ENCODE results near the gene STIM1. TPM values are rescaled to one million over a fixed set of nuclear protein-coding genes. Genes with fewer than 3 reads are reported as not detected.
"Not testable (repeated sequence)": the region's sequence is repeated elsewhere in the genome, so short reads cannot be mapped to it uniquely, and the experiment has no call there.

STIM1 gene
- total and polyA plus RNA-seq, 10 of the 15 experiments (the other 5 are each of a cell fraction or from before 2014, with no cell fraction given), result 8.6 to 57.7 (median 29.3) TPM

DNA sequence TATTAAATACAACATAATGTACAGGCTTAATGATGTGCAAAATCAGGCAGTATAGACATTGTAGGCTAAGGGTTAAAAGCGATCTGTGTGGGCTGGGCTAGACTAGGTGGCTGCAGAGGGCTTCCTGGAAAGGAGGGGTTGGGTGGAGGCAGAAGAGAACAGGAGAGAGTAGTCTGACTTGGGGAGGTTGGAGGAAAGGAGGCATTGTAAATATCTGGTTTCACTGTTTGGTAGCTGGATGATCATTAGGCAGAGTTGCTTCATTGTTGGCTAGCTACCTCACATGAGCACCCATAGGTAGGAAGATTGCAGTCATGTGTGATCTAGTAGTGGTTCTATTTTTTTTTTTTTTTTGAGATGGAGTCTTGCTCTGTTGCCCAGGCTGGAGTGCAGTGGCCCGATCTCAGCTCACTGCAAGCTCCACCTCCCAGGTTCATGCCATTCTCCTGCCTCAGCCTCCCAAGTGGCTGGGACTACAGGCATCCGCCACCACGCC lies 5.5 kb downstream of the STIM1 start:
- H3K27me3 ChIP-seq (replicated peaks in 1 of 2; ENCODE audit: control insufficient read depth in 2 of 2, insufficient read depth in 2 of 2, low read length in 1 of 2); intact Hi-C loops (cut with micrococcal nuclease; ENCODE audit: unreplicated experiment); H3K9ac ChIP-seq (ENCODE audit: control insufficient read depth, insufficient read depth, low read length); BruUV-seq (replicated peaks); H3K36me3 ChIP-seq (ENCODE audit: control insufficient read depth in 2 of 2, insufficient read depth in 2 of 2, low read length in 1 of 2); H3K9me3 ChIP-seq (replicated peaks; ENCODE audit: control insufficient read depth, insufficient read depth, low read length); H4K20me1 ChIP-seq (ENCODE audit: control insufficient read depth, insufficient read depth); FAIRE-seq; DNase-seq (ENCODE audit: low read depth, low spot score): not testable (repeated sequence)
- POLR2A ChIA-PET, result interaction anchor here (2.2 to 10.0 kb wide), 2 partner anchors 14 to 30 kb away, joined by 4 to 405 read pairs; no protein-coding TSS in a partner anchor
- Histone ChIP-seq H3K4me1 (ENCODE audit: control insufficient read depth, insufficient read depth, low read length) (peaks cover 47% of the 10 kb centered on the region), H3K4me2 (ENCODE audit: control insufficient read depth, insufficient read depth) (peak overlapping the region; percentile 98), H3K79me2 (ENCODE audit: control insufficient read depth, insufficient read depth, low read length) (peaks cover 98% of the 10 kb centered on the region), H3K27ac (ENCODE audit: control insufficient read depth, insufficient read depth) (peak overlapping the region; percentile 16), H2AFZ (ENCODE audit: control insufficient read depth, low read depth, low read length) (peak overlapping the region; percentile 25; the same call in 1 of the 2 replicates), H3K4me3 (peak overlapping the region; percentile 94)
- CTCF ChIA-PET, result interaction anchor here (1.0 to 39.6 kb wide), 5 partner anchors 4 to 208 kb away, joined by 3 to 1047 read pairs (median 979); partner anchors contain the start of genes RHOG and STIM1
- RAD21 ChIA-PET (ENCODE audit: unreplicated experiment), result interaction anchor here (0.5 to 16.5 kb wide), 11 partner anchors 12 to 205 kb away, joined by 3 to 605 read pairs (median 35); partner anchors contain the start of gene RHOG
- in situ Hi-C loops (cut with MboI), result loop anchor here (25.0 kb wide), 2 partner anchors 1476 to 1826 kb away; partner anchors contain the start of genes OR51B5, TRIM22 and TRIM5
- TF ChIP-seq NBN (IDR thresholded peaks at IDR 0.05) (peak; percentile 61; the same call in 1 of the 2 replicates), ZNF384 (IDR thresholded peaks at IDR 0.05; ENCODE audit: borderline replicate concordance, low read depth, low read length) (peak; percentile 28; the same call in 1 of the 2 replicates), HDGF (IDR thresholded peaks at IDR 0.05) (peak; percentile 76; the same call in 1 of the 2 replicates), MTA2 (IDR thresholded peaks at IDR 0.05; ENCODE audit: low read depth) (0 out of 2 replicates have a peak, but pooled peaks have one; percentile 19)
- TF ChIP-seq, protein P1, sequence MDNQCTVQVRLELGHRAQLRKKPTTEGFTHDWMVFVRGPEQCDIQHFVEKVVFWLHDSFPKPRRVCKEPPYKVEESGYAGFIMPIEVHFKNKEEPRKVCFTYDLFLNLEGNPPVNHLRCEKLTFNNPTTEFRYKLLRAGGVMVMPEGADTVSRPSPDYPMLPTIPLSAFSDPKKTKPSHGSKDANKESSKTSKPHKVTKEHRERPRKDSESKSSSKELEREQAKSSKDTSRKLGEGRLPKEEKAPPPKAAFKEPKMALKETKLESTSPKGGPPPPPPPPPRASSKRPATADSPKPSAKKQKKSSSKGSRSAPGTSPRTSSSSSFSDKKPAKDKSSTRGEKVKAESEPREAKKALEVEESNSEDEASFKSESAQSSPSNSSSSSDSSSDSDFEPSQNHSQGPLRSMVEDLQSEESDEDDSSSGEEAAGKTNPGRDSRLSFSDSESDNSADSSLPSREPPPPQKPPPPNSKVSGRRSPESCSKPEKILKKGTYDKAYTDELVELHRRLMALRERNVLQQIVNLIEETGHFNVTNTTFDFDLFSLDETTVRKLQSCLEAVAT (IDR thresholded peaks at IDR 0.05), result peak; percentile 93
- WGBS (ENCODE audit: insufficient coverage, insufficient replicate concordance, low lambda C conversion rate, missing lambda C conversion rate), result 84% methylated on average over 4 of the region's 4 CpGs
- peak; percentile 52 for ATAC-seq
- SMC1A ChIA-PET (ENCODE audit: uncharacterized antibody, unreplicated experiment), result interaction anchor here (0.6 to 21.1 kb wide), 10 partner anchors 11 to 212 kb away, joined by 3 to 805 read pairs (median 16); no protein-coding TSS in a partner anchor

Data from GM12878 (cell line).